Islet precursor cell (in vitro differentiated cells): ENCODE data around the gene SDR9C7.
"Not testable (repeated sequence)": the region's sequence is repeated elsewhere in the genome, so short reads cannot be mapped to it uniquely, and the experiment has no call there.

Source experiments
- DNase-seq: peaks from one replicate; pipeline ENCODE4 v3.0.0-alpha.2; 2018

The SDR9C7 gene

DNA sequence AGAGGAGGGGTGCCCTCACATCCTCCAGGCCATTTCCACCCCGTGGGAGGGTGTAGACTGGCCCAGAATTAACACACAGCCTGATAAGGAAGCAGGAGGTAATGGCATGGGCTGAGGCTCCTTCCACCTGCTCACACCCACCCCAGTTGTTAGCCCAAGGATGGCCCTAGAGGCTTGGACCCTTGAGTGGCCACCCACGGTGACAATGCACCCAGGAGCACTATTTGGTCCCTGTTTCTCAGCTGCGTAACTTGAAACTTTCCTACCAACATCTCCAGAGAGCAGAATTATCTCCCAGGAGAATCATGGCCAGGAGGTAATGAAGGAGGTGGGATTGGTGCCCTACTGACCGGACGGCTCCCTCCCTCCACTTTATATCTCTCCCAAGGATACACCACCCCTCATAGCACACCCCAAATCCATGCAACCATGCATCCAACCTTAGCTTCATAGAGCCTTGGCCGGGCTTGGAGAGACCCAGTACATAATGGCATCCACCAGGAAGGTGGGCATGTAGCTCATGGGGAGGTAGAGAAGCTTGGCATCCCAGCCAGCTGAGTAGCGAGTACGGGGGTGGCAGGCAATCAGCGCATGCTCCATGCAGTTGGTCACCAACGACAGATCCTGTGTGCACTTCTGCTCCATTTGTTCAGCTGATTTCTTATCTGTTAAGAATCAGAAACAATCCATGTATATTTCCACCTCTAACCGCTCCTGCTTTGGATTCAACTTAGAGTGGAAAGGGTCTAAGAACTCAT, 17.6 kb upstream of the SDR9C7 start:
- DNase-seq, result peak; percentile 44

DNA sequence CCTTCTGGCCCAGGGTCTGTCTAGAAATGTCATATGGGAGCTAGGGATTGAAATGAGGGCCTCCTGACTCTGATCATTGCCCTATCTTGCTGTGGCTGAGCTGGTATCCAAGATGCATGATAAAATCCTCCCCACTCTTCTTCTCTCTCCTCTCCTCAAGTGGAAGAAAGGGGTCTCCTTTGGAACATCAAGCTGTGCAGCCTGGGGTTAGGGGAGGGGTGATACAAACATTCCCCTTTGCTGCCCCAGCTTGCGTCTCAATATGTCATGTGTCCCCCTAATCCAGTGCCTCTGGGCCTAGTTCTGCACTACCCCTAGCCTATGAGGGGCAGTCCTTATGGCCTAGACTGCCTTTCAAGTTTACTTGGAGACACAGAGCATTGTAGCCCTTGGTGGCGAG, 14.7 kb upstream of the SDR9C7 start:
- no peak for DNase-seq

DNA sequence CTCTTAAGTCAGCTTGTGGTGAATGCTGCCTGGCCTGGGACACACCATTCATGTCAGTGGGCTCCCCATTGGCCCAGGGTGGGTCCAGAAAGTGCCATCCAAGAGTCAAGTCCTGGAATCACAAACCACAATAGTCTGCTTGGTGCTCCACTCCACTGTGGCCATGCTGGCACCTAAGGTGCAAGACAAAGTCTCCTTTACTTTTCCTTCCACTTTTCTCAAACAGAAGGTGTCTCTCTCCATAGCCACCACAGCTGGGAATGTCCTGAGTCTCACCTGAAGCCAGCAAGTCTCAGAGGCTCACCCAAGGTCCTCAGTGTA, 14.2 kb upstream of the SDR9C7 start:
- DNase-seq, result peak; percentile 45

DNA sequence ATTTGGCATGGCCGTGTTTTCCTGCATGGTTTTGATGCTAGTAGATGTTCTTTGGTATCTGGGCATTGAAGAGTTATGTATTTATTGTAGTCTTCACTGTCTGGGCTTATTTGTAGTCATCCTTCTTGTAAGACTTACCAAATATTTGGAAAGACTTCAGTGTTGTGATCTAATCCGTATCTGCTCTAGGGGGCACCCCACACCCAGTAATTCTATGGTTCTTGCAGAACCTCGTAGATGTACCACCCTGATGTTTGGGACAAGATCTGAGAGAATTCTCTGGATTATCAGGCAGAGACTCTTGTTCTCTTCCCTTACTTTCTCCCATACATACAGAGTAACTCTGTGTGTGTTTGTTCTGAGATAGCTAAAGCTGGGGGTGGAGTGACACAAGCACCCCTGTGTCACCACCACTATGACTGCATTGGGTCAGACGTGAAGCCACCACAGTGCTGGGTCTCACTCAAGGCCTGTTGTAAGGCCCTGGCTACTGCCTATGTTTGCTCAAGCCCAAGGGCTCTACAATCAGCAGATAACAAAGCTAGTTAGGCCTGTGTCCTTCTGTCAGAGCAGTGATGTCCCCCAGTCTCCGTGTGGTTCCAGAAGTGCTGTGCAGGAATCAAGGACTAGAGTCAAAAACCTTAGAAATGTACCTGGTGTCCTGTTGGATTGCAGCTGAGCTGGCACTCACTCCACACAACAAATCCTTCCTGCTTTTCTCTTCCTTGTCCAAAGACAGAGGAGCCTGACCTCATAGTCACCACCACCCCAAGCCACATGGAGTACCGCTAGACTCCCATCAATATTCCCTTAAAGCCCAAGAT, 13.6 kb upstream of the SDR9C7 start:
- peak; percentile 50 for DNase-seq

DNA sequence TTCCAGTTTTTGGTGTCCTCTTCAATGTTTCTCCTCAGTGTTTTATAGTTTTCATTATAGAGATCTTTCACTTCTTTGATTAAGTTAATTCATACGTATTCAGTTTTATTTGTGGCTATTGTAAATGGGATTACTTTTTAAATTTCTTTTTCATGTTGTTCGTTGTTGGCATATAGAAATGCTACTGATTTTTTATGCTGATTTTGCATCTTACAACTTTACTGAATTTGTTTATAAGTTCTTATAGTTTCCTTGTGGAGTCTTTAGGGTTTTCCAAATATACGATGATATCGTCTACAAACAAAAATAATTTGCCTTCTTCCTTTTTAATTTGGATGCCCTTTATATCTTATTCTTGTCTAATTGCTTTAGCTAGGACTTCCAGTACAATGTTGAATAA, 9.7 kb upstream of the SDR9C7 start:
- DNase-seq, result no peak

DNA sequence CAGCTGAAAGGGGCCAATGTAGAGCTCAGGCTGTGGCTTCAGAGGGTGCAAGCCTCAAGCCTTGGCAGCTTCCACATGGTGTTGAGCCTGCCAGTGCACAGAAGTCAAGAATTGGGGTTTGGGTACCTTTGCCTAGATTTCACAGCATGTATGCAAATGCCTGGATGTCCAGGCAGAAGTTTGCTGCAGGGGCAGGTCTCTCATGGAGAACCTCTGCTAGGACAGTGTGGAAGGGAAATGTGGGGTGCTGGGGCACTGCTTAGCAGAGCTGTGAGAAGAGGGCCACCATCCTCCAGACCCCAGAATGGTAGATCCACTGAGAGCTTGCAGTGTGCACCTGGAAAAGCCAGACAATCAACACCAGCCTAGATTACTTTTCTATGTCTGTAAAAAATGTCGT, 9.2 kb upstream of the SDR9C7 start:
- not testable (repeated sequence) for DNase-seq

DNA sequence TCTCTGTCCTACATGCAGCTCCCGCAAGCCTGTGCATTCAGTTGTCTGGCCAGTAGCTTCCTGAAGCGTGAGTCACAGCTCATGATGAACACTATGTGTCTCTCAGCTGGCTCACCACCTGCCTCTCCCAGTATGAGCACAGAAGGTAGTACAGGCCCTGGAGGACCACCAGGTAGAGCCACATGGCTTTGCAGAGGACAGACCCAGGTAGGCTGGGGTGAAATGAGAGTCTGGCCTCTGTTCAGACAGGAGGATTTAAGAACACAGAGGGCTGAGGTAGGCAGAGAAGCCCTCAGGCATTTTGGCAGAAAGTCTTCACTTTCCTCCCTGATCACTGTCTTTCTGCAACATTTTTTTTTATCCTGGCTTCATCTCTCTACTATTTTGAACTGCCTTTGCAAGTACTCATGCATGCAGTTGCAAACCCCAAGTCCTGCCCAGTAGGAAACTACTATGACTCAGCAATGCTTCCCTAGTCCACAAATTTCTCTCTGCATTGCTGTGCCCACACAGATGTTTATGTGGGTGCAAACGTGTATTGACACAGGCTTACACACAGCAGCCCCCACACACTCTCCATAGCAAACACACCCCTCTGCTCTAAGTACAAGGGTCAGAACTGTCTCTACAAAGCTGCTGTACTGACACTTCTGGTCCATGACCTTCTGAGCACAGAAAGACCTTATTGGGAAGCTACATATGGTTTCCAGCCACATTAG, 7.2 kb upstream of the SDR9C7 start:
- DNase-seq, result peak; percentile 94

DNA sequence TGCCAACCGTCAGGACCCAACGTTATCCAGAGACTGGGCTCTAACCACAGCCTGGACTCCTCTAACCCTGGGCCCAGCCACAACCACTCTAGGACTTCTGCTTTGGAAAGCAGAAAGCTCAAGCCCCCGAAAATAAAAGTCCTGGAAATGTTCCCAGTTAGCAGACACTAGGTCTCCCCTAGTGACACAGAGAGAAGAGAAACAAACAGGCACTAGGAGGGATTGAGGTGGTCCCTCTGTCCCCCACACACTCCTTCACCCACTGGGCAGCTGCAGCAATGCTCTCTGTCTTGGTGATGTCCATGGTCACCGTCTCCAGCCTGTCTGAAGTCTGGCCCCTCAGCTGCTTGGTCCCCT, 6.7 kb upstream of the SDR9C7 start:
- not testable (repeated sequence) for DNase-seq

DNA sequence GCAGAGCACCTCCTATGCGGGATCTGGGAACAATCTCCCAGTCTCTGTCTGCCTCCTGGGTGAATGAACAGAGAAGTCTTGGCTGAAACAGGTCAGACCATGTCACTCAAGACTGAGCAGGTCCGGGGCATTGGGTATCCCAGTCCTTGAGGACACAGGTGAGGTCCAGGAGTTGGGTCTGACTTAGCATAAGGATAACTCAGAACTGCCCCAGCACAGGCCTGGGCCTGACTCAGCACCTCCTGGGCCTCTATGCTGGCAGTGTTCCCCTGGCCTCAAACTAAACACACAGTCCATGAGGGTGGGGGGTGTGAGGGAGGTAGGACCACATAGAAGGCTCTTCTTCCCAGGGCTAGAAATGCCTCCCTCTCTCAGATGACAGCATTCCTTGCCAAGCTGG, 1.5 kb upstream of the SDR9C7 start:
- DNase-seq, result peak; percentile 47

DNA sequence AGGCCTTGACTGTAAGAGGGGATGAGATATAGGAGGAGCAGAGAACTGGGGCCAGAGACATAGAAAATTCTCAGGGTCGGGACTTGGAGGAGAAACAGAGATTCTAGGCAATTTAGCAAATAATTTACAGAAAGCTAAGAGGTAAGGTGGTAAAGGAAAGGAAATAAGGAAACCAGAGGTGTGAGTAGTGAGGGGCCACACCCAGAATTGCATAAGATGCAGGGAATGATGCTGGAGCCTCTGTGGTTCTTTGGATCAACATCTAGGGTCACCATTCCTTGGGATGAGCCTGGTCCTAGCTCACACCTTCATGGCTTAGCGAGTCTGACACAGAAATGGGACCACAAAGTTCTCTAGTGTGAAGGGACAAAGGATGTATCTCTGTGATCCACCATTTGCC, 949 bp upstream of the SDR9C7 start:
- DNase-seq, result peak; percentile 29

DNA sequence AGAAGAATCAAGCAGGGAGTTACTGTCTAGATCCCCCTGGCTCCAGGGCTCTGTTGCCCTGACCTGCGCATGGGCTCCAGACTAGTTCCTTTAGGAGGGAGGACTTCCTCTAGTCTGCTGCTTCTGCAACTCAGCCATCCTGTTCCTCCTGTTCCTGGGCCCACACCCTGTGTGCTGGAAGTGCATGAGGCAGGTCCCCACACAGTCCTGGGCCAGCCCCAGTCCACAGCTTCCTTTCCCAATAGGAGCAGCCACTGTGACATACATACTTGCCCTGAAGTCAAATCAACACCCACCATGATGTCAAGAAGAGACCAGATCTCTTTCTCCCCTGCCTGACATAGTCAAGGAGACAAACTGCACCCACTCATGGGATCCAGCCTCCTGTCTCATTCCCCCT, 1.3 kb downstream of the SDR9C7 start:
- DNase-seq, result peak; percentile 85

DNA sequence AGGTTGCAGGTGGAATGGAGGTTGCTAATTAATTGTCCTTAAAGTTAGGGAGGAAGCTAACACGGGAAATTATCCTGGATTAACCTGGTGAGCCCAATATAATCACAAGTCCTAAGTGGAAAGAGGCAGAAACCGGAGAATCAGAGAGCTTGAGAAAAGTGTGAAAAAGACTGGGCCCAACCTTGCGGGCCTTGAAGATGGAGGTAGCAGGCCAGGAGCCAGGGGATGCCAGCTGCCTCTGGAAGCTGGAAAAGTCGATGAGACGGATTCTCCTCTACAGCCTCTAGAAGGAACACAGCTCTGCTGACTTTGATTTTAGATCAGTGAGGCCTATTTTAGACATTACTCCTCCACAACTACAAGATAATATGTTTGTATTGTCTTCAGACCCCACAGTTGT, 2.1 kb downstream of the SDR9C7 start:
- peak; percentile 32 for DNase-seq

DNA sequence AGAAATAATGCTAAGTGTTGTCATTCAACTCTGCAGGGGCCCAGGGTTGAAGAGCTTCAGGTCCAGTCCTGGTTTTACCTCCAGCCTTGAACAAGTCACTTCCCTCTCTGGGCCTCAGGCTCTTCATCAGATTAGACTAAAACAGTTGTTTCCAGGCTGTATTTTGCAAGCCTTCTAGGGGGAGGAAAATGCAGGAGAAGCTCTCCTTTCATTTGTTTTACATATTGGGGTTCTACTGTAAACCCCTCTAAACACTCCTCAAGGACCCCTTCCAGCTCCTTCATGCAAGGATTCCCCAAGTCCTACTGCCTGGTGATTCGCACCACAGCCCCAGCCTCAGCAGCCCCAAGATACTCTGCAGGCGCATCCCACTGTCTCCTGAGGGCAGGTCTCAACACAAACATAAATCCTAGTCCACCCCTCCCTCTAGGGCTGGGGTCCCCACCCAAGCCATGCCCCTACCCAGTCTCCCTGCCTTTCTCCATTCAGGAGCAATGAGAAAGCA, 2.7 kb downstream of the SDR9C7 start:
- DNase-seq, result peak; percentile 59

DNA sequence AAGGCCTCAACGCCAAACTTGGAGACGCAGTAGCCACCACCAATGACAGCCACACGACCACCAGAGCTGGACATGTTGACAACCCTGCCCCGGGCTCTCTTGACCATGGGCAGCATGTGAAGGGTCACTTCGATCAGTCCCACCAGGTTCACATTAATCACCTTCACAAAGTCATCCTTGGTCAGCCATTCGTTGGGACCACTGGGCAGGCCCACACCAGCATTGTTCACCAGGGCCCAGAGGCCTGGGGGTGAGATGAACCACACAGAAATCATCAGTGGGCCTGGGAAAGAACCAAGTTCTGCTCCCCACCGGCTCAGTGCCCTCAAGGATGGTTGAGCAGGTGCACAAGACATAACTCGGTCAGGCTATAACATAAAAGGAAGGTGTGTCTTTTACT, 4.0 kb downstream of the SDR9C7 start:
- peak; percentile 42 for DNase-seq

DNA sequence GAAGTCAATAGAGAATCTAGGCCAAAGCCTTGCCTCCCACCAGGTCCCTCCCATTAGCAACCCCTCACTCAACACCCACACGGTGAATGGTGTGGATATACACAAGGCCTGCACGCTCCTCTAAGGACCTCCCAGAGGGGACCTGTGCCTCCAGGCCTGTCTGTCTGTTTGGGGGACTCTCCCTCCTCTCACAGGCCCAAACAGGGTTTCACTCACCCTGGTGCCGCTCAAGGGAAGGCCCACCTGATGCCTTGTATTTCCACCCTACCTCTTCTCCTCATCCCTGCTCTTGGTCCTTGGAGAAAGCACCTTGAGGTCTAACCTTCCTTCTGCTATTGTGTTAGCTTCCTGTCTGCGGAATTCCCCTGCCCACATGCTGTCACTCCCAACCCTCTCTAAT, 4.4 kb downstream of the SDR9C7 start:
- DNase-seq, result no peak

DNA sequence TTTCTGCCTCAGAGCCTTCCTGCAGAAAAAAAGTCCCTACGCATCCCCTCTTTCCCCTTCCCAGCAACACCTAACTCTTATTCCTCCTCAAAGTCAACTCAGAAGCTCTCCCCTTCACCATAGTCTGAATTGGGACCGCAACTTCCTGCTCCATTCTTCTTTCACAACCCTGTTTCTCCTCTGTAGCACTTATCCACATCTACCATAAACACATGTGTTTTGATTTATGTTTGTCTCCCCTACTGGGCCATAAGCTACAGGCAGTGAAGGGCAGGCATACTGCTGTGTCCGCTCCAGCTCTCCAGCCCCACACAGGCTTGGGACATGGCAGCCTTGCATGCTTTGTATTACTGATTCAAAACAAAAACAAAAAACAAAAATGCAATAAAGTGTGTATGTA, 5.9 kb downstream of the SDR9C7 start:
- peak; percentile 35 for DNase-seq

DNA sequence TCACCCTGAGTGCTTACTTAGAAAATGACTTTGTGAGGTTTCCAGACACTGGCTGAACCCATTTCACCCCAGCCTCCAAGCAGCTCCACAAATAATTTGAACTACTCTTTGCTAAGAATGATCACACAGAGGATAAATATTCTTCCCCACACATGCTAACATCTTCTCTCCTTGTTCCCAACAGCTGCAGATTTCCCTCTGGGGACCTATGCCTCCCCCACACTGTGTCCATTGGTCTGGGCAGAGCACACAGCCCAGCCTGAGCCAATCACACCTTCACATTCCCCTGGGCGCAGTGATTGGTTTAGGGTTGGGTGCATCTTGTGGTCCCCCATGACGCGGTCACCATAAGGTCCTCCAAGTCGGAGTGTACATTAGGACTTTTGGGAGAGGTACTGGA, 6.9 kb downstream of the SDR9C7 start:
- peak; percentile 43 for DNase-seq

DNA sequence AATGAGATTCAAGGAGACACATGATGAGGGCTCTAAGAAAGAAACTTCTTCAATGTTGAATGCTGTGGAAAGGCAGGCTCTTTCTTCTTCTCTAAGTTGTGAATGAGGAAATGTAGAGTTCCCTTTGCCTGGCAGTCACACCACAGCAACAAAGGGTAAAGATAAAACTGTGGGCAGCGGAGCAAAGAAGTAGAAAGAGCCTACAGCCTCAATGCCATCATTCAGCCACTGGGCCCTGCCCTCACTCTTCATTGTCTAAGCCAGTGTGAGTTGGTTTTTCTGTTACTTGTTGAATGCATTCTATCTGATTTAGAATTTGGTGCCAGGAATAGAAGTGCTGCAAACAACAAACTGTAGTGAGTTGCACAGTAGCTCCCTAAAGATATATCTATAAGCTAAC, 12.2 kb downstream of the SDR9C7 start:
- peak; percentile 25 for DNase-seq

DNA sequence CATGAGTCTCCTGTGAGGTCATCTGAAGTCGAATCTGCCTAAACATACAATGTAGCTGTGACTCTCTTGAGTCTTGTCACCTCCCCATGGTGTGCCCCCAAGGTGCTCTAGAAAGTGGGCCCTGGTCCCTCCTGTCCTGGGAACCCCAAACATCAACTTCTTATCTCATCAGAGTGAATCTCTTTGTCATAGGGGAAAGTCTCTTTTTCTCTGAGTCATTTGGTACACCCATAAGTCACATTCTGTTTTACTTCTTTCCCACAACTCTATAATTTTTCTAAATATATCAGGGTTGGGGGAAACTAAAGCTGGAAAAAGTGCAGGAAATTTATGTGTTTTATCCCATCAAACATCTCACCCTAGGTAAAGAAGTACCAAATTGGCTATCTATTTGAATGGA, 12.9 kb downstream of the SDR9C7 start:
- DNase-seq, result no peak

DNA sequence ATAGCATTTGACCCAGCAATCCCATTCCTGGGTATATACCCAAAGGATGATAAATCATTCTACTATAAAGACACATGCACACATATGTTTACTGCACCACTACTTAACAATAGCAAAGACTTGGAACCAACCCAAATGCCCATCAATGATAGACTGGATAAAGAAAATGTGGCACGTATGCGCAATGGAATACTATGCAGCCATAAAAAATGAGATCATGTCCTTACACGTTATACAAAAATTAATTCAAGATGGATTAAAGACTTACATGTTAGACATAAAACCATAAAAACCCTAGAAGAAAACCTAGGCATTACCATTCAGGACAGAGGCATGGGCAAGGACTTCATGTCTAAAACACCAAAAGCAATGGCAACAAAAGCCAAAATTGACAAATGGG, 16.1 kb downstream of the SDR9C7 start:
- DNase-seq, result not testable (repeated sequence)

DNA sequence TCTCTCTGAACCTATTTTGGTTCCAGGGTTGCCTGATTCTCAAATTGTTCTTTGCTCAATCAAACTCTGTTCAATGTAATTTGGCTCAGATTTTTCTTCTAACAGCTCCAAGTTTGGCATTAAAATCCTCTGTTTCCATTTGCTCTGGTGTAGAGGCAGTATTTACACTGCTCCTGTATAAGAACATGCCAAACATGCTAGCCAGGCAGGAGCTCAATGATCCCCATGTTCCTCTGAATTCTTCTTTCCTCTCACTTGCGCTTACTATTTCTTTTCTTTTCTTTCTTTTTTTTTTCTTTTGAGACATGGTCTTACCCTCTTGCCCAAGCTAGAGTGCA, 17.2 kb downstream of the SDR9C7 start:
- no peak for DNase-seq

DNA sequence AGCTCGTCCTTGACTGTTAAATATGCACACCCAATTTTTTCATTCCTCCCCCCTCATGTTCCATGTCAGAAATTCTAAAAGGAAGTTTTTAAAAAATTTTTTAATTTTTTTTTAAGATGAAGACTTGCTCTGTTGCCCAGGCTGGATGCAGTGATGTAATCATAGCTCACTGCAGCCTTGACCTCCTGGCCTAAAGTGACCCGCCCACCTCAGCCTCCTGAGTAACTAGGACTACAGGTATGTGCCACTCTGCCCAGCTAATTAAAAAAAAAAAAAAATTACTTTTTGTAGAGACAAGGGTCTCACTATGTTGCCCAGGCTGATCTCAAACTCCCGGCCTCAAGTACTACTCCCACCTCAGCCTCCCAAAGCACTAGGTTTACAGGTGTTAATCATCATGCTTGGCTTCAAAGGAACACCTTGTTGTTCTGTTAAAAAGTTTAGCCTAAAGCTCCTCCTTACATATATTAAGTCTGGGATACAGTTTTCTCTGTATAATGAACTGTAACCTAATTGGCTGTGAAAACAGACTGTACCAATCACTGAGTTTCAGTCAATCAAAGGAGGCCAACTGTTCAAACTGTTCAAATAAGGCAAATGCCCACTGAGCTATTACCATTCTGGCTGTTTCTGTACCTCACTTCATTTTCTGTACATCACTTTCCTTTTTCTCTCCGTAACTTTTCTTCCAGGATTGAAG, 17.8 kb downstream of the SDR9C7 start:
- DNase-seq, result no peak

DNA sequence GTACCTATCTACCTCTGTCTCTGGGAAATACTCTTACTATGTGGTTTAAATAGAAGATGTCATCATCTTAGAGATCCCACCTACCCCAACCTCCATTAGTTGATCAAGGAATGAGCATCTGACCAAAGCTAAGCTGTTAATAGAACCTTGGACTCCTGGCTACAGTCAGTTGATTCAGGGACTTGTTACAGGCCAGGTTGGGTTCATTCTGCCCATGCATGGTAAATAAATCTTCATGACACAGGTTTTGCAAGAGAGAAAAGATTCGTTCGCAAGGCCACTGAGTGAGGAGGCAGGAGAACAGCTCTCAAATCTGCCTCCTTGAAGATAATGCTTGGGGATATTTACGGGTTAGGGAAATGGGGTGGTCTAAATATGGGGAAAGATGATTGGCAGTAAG, 19.5 kb downstream of the SDR9C7 start:
- DNase-seq, result no peak
